ENCODE data around the gene NRXN2. TPM values are rescaled to one million over a fixed set of nuclear protein-coding genes. Genes with fewer than 3 reads are reported as not detected.

Gene NRXN2
- polyA plus RNA-seq, 1 experiment = 0.20 TPM

- POLR2A ChIA-PET = no interaction called here
- H3K36me3 ChIP-seq (ENCODE audit: control insufficient read depth, insufficient read depth, low read length) = no peaks in the 10 kb centered on the region
- DNase-seq (ENCODE audit: low read depth) = no peak
- H3K4me3 ChIP-seq (ENCODE audit: low read depth, low read length) = no peak overlapping the region
- CTCF ChIA-PET = no interaction called here
- TF ChIP-seq CTCF (IDR thresholded peaks at IDR 0.05; ENCODE audit: insufficient read depth, low read depth, low read length) = no peak
- H3K27me3 ChIP-seq (ENCODE audit: control insufficient read depth, insufficient read depth, low read length) = no peaks in the 10 kb centered on the region
Measured at GRCh38 chr11:64752175-64752970, 29.4 kb upstream of the NRXN2 start.

DNA sequence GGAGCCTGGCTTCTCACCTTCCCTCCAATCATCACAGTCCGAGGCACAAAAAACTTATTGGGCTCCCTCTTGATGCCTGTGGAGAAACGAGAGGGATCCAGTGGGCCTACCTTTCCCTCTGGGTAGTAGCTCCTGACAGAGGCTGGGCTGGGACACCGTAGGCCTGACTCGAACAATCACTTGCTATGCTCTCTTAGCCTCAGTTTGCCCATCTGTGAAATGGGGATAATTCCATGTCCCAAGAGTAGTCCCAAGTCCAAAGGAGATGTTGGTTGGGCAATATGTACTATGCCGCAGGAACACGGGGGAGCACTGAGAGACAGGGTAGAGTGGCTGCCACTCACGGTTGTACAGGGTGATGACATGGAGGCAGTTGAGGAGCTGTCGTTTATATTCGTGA is 28.6 kb upstream of the NRXN2 start:
- ChIA-PET CTCF (interaction anchor here (1.8 kb wide), 1 partner anchor 9 kb away, joined by 4 read pairs; no protein-coding TSS in a partner anchor), POLR2A (no interaction called here)
- no peak for TF ChIP-seq CTCF (IDR thresholded peaks at IDR 0.05; ENCODE audit: insufficient read depth, low read depth, low read length)
- DNase-seq (ENCODE audit: low read depth) = no peak
- Histone ChIP-seq H3K4me3 (ENCODE audit: low read depth, low read length) (no peak overlapping the region), H3K36me3 (ENCODE audit: control insufficient read depth, insufficient read depth, low read length) (no peaks in the 10 kb centered on the region), H3K27me3 (ENCODE audit: control insufficient read depth, insufficient read depth, low read length) (no peaks in the 10 kb centered on the region)

GRCh38 chr11:64751136-64751535 is 28.1 kb upstream of the NRXN2 start:
- Histone ChIP-seq H3K4me3 (ENCODE audit: low read depth, low read length) (no peak overlapping the region), H3K36me3 (ENCODE audit: control insufficient read depth, insufficient read depth, low read length) (no peaks in the 10 kb centered on the region), H3K27me3 (ENCODE audit: control insufficient read depth, insufficient read depth, low read length) (no peaks in the 10 kb centered on the region)
- no peak for TF ChIP-seq CTCF (IDR thresholded peaks at IDR 0.05; ENCODE audit: insufficient read depth, low read depth, low read length)
- ChIA-PET POLR2A (no interaction called here), CTCF (interaction anchor here (1.8 kb wide), 1 partner anchor 9 kb away, joined by 4 read pairs; no protein-coding TSS in a partner anchor)
- DNase-seq (ENCODE audit: low read depth) = no peak

GRCh38 chr11:64750361-64751054 is 27.5 kb upstream of the NRXN2 start:
- Histone ChIP-seq H3K36me3 (ENCODE audit: control insufficient read depth, insufficient read depth, low read length) (no peaks in the 10 kb centered on the region), H3K4me3 (ENCODE audit: low read depth, low read length) (no peak overlapping the region), H3K27me3 (ENCODE audit: control insufficient read depth, insufficient read depth, low read length) (no peaks in the 10 kb centered on the region)
- TF ChIP-seq CTCF (IDR thresholded peaks at IDR 0.05; ENCODE audit: insufficient read depth, low read depth, low read length) = no peak
- ChIA-PET CTCF (interaction anchor here (0.7 to 1.8 kb wide), 3 partner anchors 8 to 13 kb away, joined by 3 to 4 read pairs (median 4); no protein-coding TSS in a partner anchor), POLR2A (no interaction called here)
- no peak for DNase-seq (ENCODE audit: low read depth)

DNA sequence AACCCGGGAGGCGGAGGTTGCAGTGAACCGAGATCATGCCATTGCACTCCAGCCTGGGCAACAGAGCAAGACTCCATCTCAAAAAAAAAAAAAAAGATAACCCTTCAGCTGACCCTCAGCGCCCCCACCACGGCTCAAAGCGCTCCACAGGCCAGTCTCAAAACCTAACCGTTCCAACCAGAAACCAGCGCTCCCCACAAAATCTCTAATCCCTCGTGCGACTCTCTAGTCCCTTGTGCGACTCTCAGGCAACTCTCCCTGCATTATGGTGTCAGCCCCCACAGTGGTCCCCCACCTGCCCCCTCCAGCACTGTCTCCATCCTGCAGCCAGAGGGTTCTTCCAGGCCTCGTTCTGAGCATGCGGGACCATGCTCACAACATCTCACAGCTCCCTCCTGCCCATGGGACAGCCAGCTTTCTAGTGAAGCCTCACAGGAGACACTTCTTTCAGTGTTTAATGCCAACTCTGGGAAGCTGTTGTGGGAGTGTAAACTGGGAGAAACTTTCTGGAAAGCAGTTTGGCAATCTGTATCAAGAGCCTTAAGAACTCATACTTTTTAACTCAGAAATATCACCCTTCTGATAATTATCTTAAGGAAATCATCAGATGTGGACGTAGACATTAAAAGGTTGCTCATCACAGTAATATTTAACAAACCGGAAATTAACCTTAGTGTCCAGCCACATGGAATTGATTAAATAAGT is 25.1 kb upstream of the NRXN2 start:
- H3K4me3 ChIP-seq (ENCODE audit: low read depth, low read length) = no peak overlapping the region
- CTCF ChIA-PET = interaction anchor here (0.8 to 1.4 kb wide), 4 partner anchors 24 to 97 kb away, joined by 3 to 6 read pairs (median 4); no protein-coding TSS in a partner anchor
- H3K27me3 ChIP-seq (ENCODE audit: control insufficient read depth, insufficient read depth, low read length) = peaks cover 11% of the 10 kb centered on the region
- POLR2A ChIA-PET = no interaction called here
- no peak for TF ChIP-seq CTCF (IDR thresholded peaks at IDR 0.05; ENCODE audit: insufficient read depth, low read depth, low read length)
- H3K36me3 ChIP-seq (ENCODE audit: control insufficient read depth, insufficient read depth, low read length) = no peaks in the 10 kb centered on the region
- DNase-seq (ENCODE audit: low read depth) = peak; percentile 78
